Trophoblast cell (in vitro differentiated cells and primary cell): ENCODE measurements around the gene SLC25A25.
"Not testable (repeated sequence)": the region's sequence is repeated elsewhere in the genome, so short reads cannot be mapped to it uniquely, and the experiment has no call there.

ENCODE experiments used
- DNase-seq, 2 donors: peaks; one replicate each; pipeline ENCODE4 v3.0.0-alpha.2; 2016
- H2AFZ ChIP-seq: 2 replicates; pipeline ENCODE4 v1.6.1; 2013; ENCODE audit warnings: low read length, moderate library complexity, mild to moderate bottlenecking; ENCODE audit not compliant: insufficient read depth, poor library complexity
- H2AK5ac ChIP-seq: 2 replicates; pipeline ENCODE4 v1.6.1; 2013; ENCODE audit warnings: mild to moderate bottlenecking, low read length
- H2BK120ac ChIP-seq: 2 replicates; pipeline ENCODE4 v1.6.1; 2013; ENCODE audit warnings: low read length, mild to moderate bottlenecking, moderate library complexity; ENCODE audit not compliant: insufficient read depth, poor library complexity
- H2BK12ac ChIP-seq: 2 replicates; pipeline ENCODE4 v1.6.1; 2013; ENCODE audit warnings: mild to moderate bottlenecking, low read length, moderate library complexity
- H2BK5ac ChIP-seq: 2 replicates; pipeline ENCODE4 v1.6.1; 2013; ENCODE audit warnings: low read length, low read depth, moderate library complexity, mild to moderate bottlenecking; ENCODE audit not compliant: poor library complexity
- H3K14ac ChIP-seq: 2 replicates; pipeline ENCODE4 v1.6.1; 2013; ENCODE audit warnings: mild to moderate bottlenecking, low read length
- H3K18ac ChIP-seq: 2 replicates; pipeline ENCODE4 v1.6.1; 2013; ENCODE audit warnings: mild to moderate bottlenecking, low read length
- H3K23ac ChIP-seq: 2 replicates; pipeline ENCODE4 v1.6.1; 2013; ENCODE audit warnings: low read length
- H3K27ac ChIP-seq: 2 replicates; pipeline ENCODE4 v1.5.1; 2013; ENCODE audit warnings: low read depth, mild to moderate bottlenecking, inconsistent platforms, low read length, moderate library complexity
- H3K27me3 ChIP-seq: 2 replicates; pipeline ENCODE4 v1.6.1; 2013; ENCODE audit warnings: inconsistent platforms, mild to moderate bottlenecking, low read length, moderate library complexity; ENCODE audit not compliant: insufficient read depth
- H3K36me3 ChIP-seq, 2 experiments: 1 replicate in 1 of 2; 2 replicates in 1 of 2; pipeline ENCODE4 v1.6.1; 2013; ENCODE audit warnings: low read length in 2 of 2, mild to moderate bottlenecking in 2 of 2, moderate library complexity in 1 of 2; ENCODE audit not compliant: insufficient read depth in 2 of 2, control insufficient read depth in 1 of 2
- H3K4ac ChIP-seq: 2 replicates; pipeline ENCODE4 v1.6.1; 2013; ENCODE audit warnings: low read depth, mild to moderate bottlenecking, low read length, moderate library complexity
- H3K4me1 ChIP-seq, 2 experiments: 1 replicate in 1 of 2; 2 replicates in 1 of 2; pipeline ENCODE4 v1.6.1; 2013; ENCODE audit warnings: low read length in 2 of 2, mild to moderate bottlenecking in 2 of 2, moderate library complexity in 1 of 2; ENCODE audit not compliant: insufficient read depth in 2 of 2, control insufficient read depth in 1 of 2
- H3K4me2 ChIP-seq: 2 replicates; pipeline ENCODE4 v1.6.1; 2013; ENCODE audit warnings: inconsistent platforms, mild to moderate bottlenecking, low read length, moderate library complexity
- H3K4me3 ChIP-seq: 2 replicates; pipeline ENCODE4 v1.5.1; 2013; ENCODE audit warnings: mild to moderate bottlenecking, low read depth, low read length, inconsistent platforms
- H3K79me1 ChIP-seq: one replicate; pipeline ENCODE4 v1.6.1; 2013; ENCODE audit warnings: low read length
- H3K79me2 ChIP-seq: 2 replicates; pipeline ENCODE4 v1.6.1; 2013; ENCODE audit warnings: low read length, mild to moderate bottlenecking; ENCODE audit not compliant: control insufficient read depth, insufficient read depth, poor library complexity
- H3K9ac ChIP-seq: 2 replicates; pipeline ENCODE4 v1.6.1; 2013; ENCODE audit warnings: mild to moderate bottlenecking, low read length
- H3K9me3 ChIP-seq: 2 replicates; pipeline ENCODE4 v1.6.1; 2013; ENCODE audit warnings: low read depth, mild to moderate bottlenecking, control low read depth, inconsistent platforms, low read length; ENCODE audit not compliant: insufficient read depth
- H4K12ac ChIP-seq: 2 replicates; pipeline ENCODE4 v1.6.1; 2013; ENCODE audit warnings: low read depth, mild to moderate bottlenecking, low read length, moderate library complexity
- H4K8ac ChIP-seq: 2 replicates; pipeline ENCODE4 v1.6.1; 2013; ENCODE audit warnings: low read depth, mild to moderate bottlenecking, low read length, moderate library complexity
- H4K91ac ChIP-seq: one replicate; pipeline ENCODE4 v1.6.1; 2013; ENCODE audit warnings: low read depth, mild to moderate bottlenecking, low read length, moderate library complexity
- WGBS: extraction: QIAGEN DNeasy Blood & Tissue Kit; methylation state at CpG from one replicate; pipeline ENCODE4 v1.1.7; 2013; ENCODE audit warnings: missing lambda C conversion rate; ENCODE audit not compliant: insufficient read length, insufficient coverage; ENCODE audit errors: extremely low coverage; 5-methylcytosine and 5-hydroxymethylcytosine counted together

Gene SLC25A25

DNA sequence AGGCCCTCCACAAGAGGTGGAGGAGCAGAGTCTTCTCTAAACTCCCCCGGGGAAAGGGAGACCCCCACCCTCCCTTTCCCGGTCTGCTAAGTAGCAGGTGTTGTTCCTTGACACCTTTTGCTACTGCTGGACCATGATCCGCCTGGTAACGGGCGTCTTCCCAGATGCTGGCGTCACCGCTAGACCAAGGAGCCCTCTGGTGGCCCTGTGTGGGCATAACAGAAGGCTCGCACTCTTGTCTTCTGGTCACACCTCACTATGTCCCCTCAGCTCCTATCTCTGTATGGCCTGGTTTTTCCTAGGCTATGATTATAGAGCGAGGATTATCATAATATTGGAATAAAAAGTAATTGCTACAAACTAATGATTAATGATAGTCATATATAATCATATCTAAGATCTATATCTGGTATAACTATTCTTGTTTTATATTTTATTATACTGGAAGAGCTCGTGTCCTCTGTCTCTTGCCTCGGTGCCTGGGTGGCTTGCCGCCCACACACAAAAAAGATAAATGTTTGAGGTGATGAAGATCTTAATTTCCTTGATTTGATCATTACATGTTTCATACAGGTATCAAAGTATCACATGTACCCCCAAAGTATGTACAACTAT lies 62.1 kb downstream of the SLC25A25 start:
- H3K9me3 ChIP-seq, H4K12ac ChIP-seq, H3K27ac ChIP-seq, H2BK12ac ChIP-seq, H2AK5ac ChIP-seq, H2BK5ac ChIP-seq, H3K9ac ChIP-seq, H3K27me3 ChIP-seq, DNase-seq, H3K14ac ChIP-seq, H3K4me3 ChIP-seq, H2BK120ac ChIP-seq, H3K36me3 ChIP-seq, H3K4ac ChIP-seq, H4K8ac ChIP-seq, H4K91ac ChIP-seq, H3K4me2 ChIP-seq, H2AFZ ChIP-seq, H3K23ac ChIP-seq, H3K18ac ChIP-seq: not testable (repeated sequence)
- Histone ChIP-seq H3K79me2 (peaks cover 14% of the 10 kb centered on the region), H3K4me1 (peaks cover 5 to 13% of the 10 kb centered on the region in 2 experiments), H3K79me1 (peaks cover 16% of the 10 kb centered on the region)
- WGBS, result no CpG with 5 or more reads among the region's 12 CpGs

DNA sequence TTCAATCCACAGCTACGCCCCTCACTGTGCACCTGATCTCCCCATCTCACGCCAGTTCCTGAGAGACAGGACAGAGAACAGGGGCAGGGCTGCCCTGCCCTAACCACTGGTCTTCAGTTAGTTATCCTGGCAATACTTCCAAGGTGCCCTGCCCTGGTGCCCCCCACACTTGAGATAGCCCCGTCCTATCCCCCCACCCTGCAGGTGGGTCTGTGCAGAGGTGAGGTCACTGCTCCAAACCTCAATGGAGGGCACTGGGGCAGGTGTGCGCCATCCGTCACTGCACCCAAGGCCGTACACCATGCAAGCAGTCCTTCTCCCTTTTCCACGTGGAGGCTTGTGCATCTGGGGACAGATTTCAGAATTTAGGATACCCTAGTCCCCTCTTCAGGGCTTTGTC lies 62.6 kb downstream of the SLC25A25 start:
- H2BK5ac ChIP-seq, H2AK5ac ChIP-seq, H3K27ac ChIP-seq, H3K27me3 ChIP-seq, H4K8ac ChIP-seq, H3K4me3 ChIP-seq, H4K12ac ChIP-seq, H4K91ac ChIP-seq, H2BK120ac ChIP-seq, H3K14ac ChIP-seq, H3K36me3 ChIP-seq, H3K23ac ChIP-seq, DNase-seq, H3K9ac ChIP-seq, H3K9me3 ChIP-seq, H2BK12ac ChIP-seq, H3K18ac ChIP-seq, H3K4ac ChIP-seq, H3K4me2 ChIP-seq, H2AFZ ChIP-seq: not testable (repeated sequence)
- peaks cover 5 to 12% of the 10 kb centered on the region in 2 experiments for H3K4me1 ChIP-seq
- peaks cover 16% of the 10 kb centered on the region for H3K79me1 ChIP-seq
- H3K79me2 ChIP-seq, result peaks cover 14% of the 10 kb centered on the region
- no CpG with 5 or more reads among the region's 7 CpGs for WGBS

DNA sequence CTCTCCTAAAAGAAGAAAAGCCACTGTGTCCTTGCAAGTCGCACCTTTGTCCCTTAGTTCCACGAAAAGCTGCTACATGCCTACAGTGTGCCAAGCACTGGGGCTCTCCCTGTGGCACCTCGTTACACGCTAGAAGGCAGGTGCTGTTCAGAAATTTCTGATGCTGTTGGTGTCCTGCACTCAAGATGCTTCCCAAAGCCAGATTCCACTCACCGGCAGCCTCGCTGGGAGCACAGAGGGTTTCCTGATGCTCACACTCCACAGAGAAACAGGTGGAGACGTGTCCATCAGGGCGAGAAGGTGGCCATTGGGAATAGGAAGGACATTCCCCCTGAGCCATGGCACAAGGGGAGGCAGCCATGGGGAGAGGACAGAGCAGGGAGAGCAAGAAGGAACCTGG lies 63.3 kb downstream of the SLC25A25 start:
- H3K36me3 ChIP-seq, H3K27me3 ChIP-seq: not testable (repeated sequence)

DNA sequence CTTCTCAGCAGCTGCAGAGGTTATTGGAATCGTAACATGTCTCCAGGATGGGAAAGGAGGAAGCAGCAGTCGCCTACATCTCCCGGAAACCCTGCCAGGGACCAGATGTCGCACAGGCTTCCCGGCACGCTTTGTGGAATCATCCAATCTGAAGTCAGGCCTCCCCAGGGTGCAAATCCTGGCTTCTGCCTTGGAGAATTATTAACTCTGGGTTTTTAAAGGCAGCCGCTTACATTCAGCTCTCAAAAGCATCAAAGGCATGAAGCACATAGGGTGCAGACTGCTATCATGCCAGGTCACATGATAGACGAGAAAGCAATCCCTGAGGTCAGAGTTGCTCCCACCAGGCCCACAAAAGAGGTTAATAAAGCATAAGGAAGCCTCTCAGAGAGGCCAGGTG lies 64.1 kb downstream of the SLC25A25 start:
- not testable (repeated sequence) for H3K36me3 ChIP-seq, H3K9ac ChIP-seq, H3K14ac ChIP-seq, H4K12ac ChIP-seq, H3K23ac ChIP-seq, H2AFZ ChIP-seq, H3K27me3 ChIP-seq, H2BK5ac ChIP-seq, H3K4me1 ChIP-seq, H4K8ac ChIP-seq, H4K91ac ChIP-seq, H3K4me3 ChIP-seq, H3K18ac ChIP-seq, H3K27ac ChIP-seq, H2BK120ac ChIP-seq, DNase-seq, H3K4me2 ChIP-seq, H3K9me3 ChIP-seq, H3K4ac ChIP-seq, H2BK12ac ChIP-seq, H2AK5ac ChIP-seq
- no CpG with 5 or more reads among the region's 8 CpGs for WGBS
- Histone ChIP-seq H3K79me2 (peaks cover 13% of the 10 kb centered on the region), H3K79me1 (peaks cover 14% of the 10 kb centered on the region)

More for the DNA sequence above, 63.3 kb downstream of the SLC25A25 start:
- not testable (repeated sequence) for H4K91ac ChIP-seq, H3K23ac ChIP-seq, H3K4me3 ChIP-seq, H3K27ac ChIP-seq, H3K14ac ChIP-seq, H3K4me2 ChIP-seq, H4K12ac ChIP-seq, H3K9ac ChIP-seq, H3K9me3 ChIP-seq, H2AK5ac ChIP-seq, H4K8ac ChIP-seq, H2BK5ac ChIP-seq, H2AFZ ChIP-seq, H3K4me1 ChIP-seq, H3K4ac ChIP-seq, H2BK120ac ChIP-seq, H2BK12ac ChIP-seq, H3K18ac ChIP-seq, DNase-seq
- Histone ChIP-seq H3K79me1 (peaks cover 16% of the 10 kb centered on the region), H3K79me2 (peaks cover 14% of the 10 kb centered on the region)
- WGBS, result no CpG with 5 or more reads among the region's 8 CpGs
